Measurements from ENCODE around the gene XPO5. TPM values are rescaled to one million over a fixed set of nuclear protein-coding genes. Genes with fewer than 3 reads are reported as not detected.

XPO5 gene
- total RNA-seq, 1 donor from 2014 or later: 33.5 TPM

DNA sequence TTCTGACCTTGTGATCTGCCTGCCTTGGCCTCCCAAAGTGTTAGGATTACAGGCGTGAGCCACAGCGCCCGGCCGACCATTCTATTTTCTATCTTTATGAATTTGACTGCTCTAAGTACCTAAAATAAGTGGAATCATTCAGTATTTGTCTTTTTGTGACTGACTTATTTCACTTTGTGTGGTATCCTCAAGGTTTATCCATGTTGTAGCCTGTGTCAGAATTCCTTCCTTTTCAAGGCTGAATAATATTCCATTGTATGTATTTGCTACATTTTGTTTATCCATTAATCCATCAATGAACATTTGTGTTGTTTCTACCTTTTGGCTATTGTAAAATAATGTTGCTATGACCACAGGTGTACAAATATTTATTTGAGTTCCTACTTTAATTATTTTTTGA is 103.3 kb downstream of the XPO5 start:
- TF ChIP-seq CTCF (conservative IDR thresholded peaks at IDR 0.05; ENCODE audit: low read depth, low read length): no peak
- H3K4me3 ChIP-seq (ENCODE audit: low read depth, low read length): no peak overlapping the region
- DNase-seq (ENCODE audit: low read depth): no peak

Other genes with a start within 250 kb of the XPO5 start
- gene ZNF318, start 206.4 kb downstream of the XPO5 start, total RNA-seq: 7.5 and 7.7 TPM in 2 replicates
- 10.6 and 19.6 TPM in 2 replicates for gene ABCC10, start 148.5 kb downstream of the XPO5 start, total RNA-seq
- 0.12 and 0.29 TPM in 2 replicates for gene DLK2, start 120.5 kb downstream of the XPO5 start, total RNA-seq
- 17.8 and 18.3 TPM in 2 replicates for gene TJAP1, start 98.5 kb downstream of the XPO5 start, total RNA-seq
- gene LRRC73, start 65.7 kb downstream of the XPO5 start, total RNA-seq: not detected in 2 replicates
- 77.7 and 96.9 TPM in 2 replicates for gene YIPF3, start 59.1 kb downstream of the XPO5 start, total RNA-seq
- gene POLR1C, start 58.9 kb downstream of the XPO5 start, total RNA-seq: 37.6 and 40.7 TPM in 2 replicates
- 19.7 and 57.8 TPM in 2 replicates for gene POLH, start 147 bp upstream of the XPO5 start, total RNA-seq
- gene GTPBP2, start 53.2 kb upstream of the XPO5 start, total RNA-seq: 49.6 and 85.6 TPM in 2 replicates
- gene MAD2L1BP, start 59.8 kb upstream of the XPO5 start, total RNA-seq: 41.8 and 60.3 TPM in 2 replicates
- 0.14 TPM in 1 of 2 replicates, not detected in the other for gene RSPH9, start 69.0 kb upstream of the XPO5 start, total RNA-seq
- gene MRPS18A, start 111.8 kb upstream of the XPO5 start, total RNA-seq: 56.4 and 68.9 TPM in 2 replicates
- 103 and 120 TPM in 2 replicates for gene VEGFA, start 194.2 kb upstream of the XPO5 start, total RNA-seq

All from epithelial cell of proximal tubule (primary cell).